Measurements from ENCODE around the gene AFAP1. TPM values are rescaled to one million over a fixed set of nuclear protein-coding genes. Genes with fewer than 3 reads are reported as not detected.

Gene AFAP1
- total RNA-seq, 1 experiment from 2014 or later = 11.3 TPM

- Histone ChIP-seq H3K27me3 (ENCODE audit: control insufficient read depth, insufficient read depth, low read length) (no peaks in the 10 kb centered on the region), H3K36me3 (replicated peaks; ENCODE audit: control insufficient read depth, insufficient read depth, low read length) (no peaks in the 10 kb centered on the region), H3K4me3 (ENCODE audit: insufficient read depth, low read depth, low read length) (no peak overlapping the region)
- no peak for DNase-seq
Measured at GRCh38 chr4:7740866-7741525, 198.7 kb downstream of the AFAP1 start.

- DNase-seq = no peak
- no peaks in the 10 kb centered on the region for H3K36me3 ChIP-seq (replicated peaks; ENCODE audit: control insufficient read depth, insufficient read depth, low read length)
- no peak overlapping the region for H3K4me3 ChIP-seq (ENCODE audit: insufficient read depth, low read depth, low read length)
- no peaks in the 10 kb centered on the region for H3K27me3 ChIP-seq (ENCODE audit: control insufficient read depth, insufficient read depth, low read length)
Measured at GRCh38 chr4:7739918-7740865, 199.5 kb downstream of the AFAP1 start.

- H3K4me3 ChIP-seq (ENCODE audit: insufficient read depth, low read depth, low read length) = no peak overlapping the region
- H3K36me3 ChIP-seq (replicated peaks; ENCODE audit: control insufficient read depth, insufficient read depth, low read length) = no peaks in the 10 kb centered on the region
- no peaks in the 10 kb centered on the region for H3K27me3 ChIP-seq (ENCODE audit: control insufficient read depth, insufficient read depth, low read length)
- no peak for DNase-seq
Measured at GRCh38 chr4:7739077-7739917, 200.4 kb downstream of the AFAP1 start.

- no peak overlapping the region for H3K4me3 ChIP-seq (ENCODE audit: insufficient read depth, low read depth, low read length)
- no peaks in the 10 kb centered on the region for H3K27me3 ChIP-seq (ENCODE audit: control insufficient read depth, insufficient read depth, low read length)
- no peaks in the 10 kb centered on the region for H3K36me3 ChIP-seq (replicated peaks; ENCODE audit: control insufficient read depth, insufficient read depth, low read length)
- DNase-seq = no peak
Measured at GRCh38 chr4:7738458-7739076, 201.1 kb downstream of the AFAP1 start.

- Histone ChIP-seq H3K4me3 (ENCODE audit: insufficient read depth, low read depth, low read length) (no peak overlapping the region), H3K27me3 (ENCODE audit: control insufficient read depth, insufficient read depth, low read length) (no peaks in the 10 kb centered on the region), H3K36me3 (replicated peaks; ENCODE audit: control insufficient read depth, insufficient read depth, low read length) (no peaks in the 10 kb centered on the region)
- no peak for DNase-seq
Measured at GRCh38 chr4:7737752-7738457, 201.8 kb downstream of the AFAP1 start.

- Histone ChIP-seq H3K27me3 (ENCODE audit: control insufficient read depth, insufficient read depth, low read length) (no peaks in the 10 kb centered on the region), H3K4me3 (ENCODE audit: insufficient read depth, low read depth, low read length) (no peak overlapping the region), H3K36me3 (replicated peaks; ENCODE audit: control insufficient read depth, insufficient read depth, low read length) (no peaks in the 10 kb centered on the region)
- DNase-seq = no peak
Measured at GRCh38 chr4:7737268-7737645, 202.4 kb downstream of the AFAP1 start.

GRCh38 chr4:7736436-7737267 is 203.0 kb downstream of the AFAP1 start:
- no peak overlapping the region for H3K4me3 ChIP-seq (ENCODE audit: insufficient read depth, low read depth, low read length)
- no peaks in the 10 kb centered on the region for H3K36me3 ChIP-seq (replicated peaks; ENCODE audit: control insufficient read depth, insufficient read depth, low read length)
- DNase-seq = no peak
- H3K27me3 ChIP-seq (ENCODE audit: control insufficient read depth, insufficient read depth, low read length) = no peaks in the 10 kb centered on the region

- no peaks in the 10 kb centered on the region for H3K27me3 ChIP-seq (ENCODE audit: control insufficient read depth, insufficient read depth, low read length)
- H3K4me3 ChIP-seq (ENCODE audit: insufficient read depth, low read depth, low read length) = no peak overlapping the region
- DNase-seq = no peak
- H3K36me3 ChIP-seq (replicated peaks; ENCODE audit: control insufficient read depth, insufficient read depth, low read length) = no peaks in the 10 kb centered on the region
Measured at GRCh38 chr4:7735961-7736360, 203.7 kb downstream of the AFAP1 start.

GRCh38 chr4:7735395-7735794 is 204.3 kb downstream of the AFAP1 start:
- DNase-seq = no peak
- no peaks in the 10 kb centered on the region for H3K27me3 ChIP-seq (ENCODE audit: control insufficient read depth, insufficient read depth, low read length)
- no peak overlapping the region for H3K4me3 ChIP-seq (ENCODE audit: insufficient read depth, low read depth, low read length)
- H3K36me3 ChIP-seq (replicated peaks; ENCODE audit: control insufficient read depth, insufficient read depth, low read length) = no peaks in the 10 kb centered on the region

GRCh38 chr4:7734651-7735260 is 204.9 kb downstream of the AFAP1 start:
- no peaks in the 10 kb centered on the region for H3K36me3 ChIP-seq (replicated peaks; ENCODE audit: control insufficient read depth, insufficient read depth, low read length)
- no peaks in the 10 kb centered on the region for H3K27me3 ChIP-seq (ENCODE audit: control insufficient read depth, insufficient read depth, low read length)
- no peak overlapping the region for H3K4me3 ChIP-seq (ENCODE audit: insufficient read depth, low read depth, low read length)
- DNase-seq = no peak

- H3K36me3 ChIP-seq (replicated peaks; ENCODE audit: control insufficient read depth, insufficient read depth, low read length) = no peaks in the 10 kb centered on the region
- no peaks in the 10 kb centered on the region for H3K27me3 ChIP-seq (ENCODE audit: control insufficient read depth, insufficient read depth, low read length)
Measured at GRCh38 chr4:7733801-7734650, 205.6 kb downstream of the AFAP1 start.

GRCh38 chr4:7733201-7733600 is 206.5 kb downstream of the AFAP1 start:
- Histone ChIP-seq H3K4me3 (ENCODE audit: insufficient read depth, low read depth, low read length) (no peak overlapping the region), H3K36me3 (replicated peaks; ENCODE audit: control insufficient read depth, insufficient read depth, low read length) (no peaks in the 10 kb centered on the region), H3K27me3 (ENCODE audit: control insufficient read depth, insufficient read depth, low read length) (no peaks in the 10 kb centered on the region)
- DNase-seq = no peak

More at GRCh38 chr4:7733801-7734650, 205.6 kb downstream of the AFAP1 start:
- no peak for DNase-seq
- H3K4me3 ChIP-seq (ENCODE audit: insufficient read depth, low read depth, low read length) = no peak overlapping the region
